HL-60/S4 treated with phorbol 12-myristate 13-acetate at 8.2 ng/mL for 4 days and 3 days (cell line): ENCODE measurements around the gene ERG.

ENCODE experiments used
- in situ Hi-C: fragments of 300-500 bp; cut with MboI; formaldehyde crosslinking; loops from 2 replicates; pipeline ENCODE4 v1.15.0; 2022; ENCODE audit warnings: low sequenced_read_pairs

Gene ERG, protein sequence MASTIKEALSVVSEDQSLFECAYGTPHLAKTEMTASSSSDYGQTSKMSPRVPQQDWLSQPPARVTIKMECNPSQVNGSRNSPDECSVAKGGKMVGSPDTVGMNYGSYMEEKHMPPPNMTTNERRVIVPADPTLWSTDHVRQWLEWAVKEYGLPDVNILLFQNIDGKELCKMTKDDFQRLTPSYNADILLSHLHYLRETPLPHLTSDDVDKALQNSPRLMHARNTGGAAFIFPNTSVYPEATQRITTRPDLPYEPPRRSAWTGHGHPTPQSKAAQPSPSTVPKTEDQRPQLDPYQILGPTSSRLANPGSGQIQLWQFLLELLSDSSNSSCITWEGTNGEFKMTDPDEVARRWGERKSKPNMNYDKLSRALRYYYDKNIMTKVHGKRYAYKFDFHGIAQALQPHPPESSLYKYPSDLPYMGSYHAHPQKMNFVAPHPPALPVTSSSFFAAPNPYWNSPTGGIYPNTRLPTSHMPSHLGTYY

GRCh38 chr21:38498057-38498833, at the start of gene ERG:
Gene ERG, minus strand, starts transcription at chr21:38498477. Its CDS starts 97 bp downstream, at chr21:38498380.
- in situ Hi-C loops: no loop called here

- in situ Hi-C loops: no loop called here
Observed at GRCh38 chr21:38544661-38545060, 46.4 kb upstream of the ERG start.

DNA sequence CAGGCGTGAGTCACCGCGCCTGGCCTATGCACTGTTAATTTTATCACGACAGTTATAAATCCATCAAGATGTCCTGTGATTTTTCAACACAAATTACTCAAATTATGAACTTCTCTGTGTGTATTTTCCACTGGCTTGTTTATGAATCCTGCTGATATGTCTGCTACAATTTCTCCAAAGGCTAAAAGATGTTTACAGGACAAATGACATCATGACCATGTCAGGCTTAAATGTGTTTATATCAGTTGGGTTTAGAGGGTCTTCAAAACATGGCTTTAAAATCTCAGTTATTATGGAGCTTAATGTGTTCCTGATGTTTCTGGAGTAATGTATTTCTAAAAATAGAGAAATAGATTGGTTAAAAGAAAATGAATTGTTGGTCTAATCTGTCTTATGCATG, 44.0 kb upstream of the ERG start:
- in situ Hi-C loops: no loop called here

- in situ Hi-C loops: no loop called here
Observed at GRCh38 chr21:38538353-38538752, 40.1 kb upstream of the ERG start.

DNA sequence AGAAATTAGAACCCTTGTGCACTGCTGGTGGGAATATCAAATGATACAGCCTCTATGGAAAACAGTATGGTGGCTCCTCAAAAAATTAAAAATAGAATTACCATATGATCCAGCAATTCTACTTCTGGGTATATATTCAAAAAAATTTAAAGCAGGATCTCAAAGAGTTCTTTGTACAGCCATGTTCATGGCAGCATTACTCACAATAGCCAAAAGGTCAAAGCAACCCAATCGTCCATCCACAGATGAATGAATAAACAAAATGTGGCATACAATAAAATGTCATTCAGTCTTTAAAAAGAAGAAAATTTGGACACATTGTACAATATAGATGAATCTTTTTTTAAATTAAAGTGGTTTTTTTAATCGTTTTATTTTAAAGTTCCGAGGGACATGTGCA, 36.3 kb upstream of the ERG start:
- in situ Hi-C loops: no loop called here

DNA sequence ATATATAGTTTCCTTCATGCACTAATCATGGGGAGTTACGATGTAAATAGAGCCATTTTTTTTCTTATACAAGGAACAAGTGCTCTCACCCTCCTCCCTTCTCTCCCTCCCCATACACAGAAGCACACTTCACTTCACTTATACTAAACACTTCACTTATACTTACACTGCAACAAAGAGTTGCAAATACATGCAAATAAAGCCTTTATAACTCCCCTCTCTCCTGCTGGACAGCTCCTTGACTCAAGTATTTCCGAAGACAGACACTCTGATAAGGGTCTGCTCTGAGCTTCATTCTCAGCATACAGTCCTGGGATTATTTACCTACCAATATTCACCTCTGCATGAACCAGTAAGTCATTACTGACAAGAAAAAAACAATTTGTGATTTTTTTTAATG, 35.6 kb upstream of the ERG start:
- in situ Hi-C loops: no loop called here

DNA sequence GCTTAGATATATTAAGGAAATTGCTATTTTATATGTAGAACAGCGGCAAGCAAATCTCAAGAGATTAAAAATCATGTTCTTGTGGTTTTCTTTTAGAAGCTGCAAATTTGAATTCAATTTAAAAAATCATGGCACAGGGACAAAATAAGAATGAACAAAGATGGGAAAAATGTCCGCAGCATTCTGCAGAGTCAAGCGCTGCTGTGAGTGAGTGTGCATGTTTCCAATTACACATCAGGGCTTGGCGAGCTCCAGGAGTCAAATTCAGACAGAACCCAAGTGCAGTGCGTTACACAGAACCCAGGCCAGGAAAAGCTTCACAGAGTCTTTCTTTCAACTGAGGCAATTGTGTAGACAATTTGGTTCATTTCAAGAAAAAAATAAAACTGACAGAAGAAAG, 33.3 kb upstream of the ERG start:
- in situ Hi-C loops: no loop called here

GRCh38 chr21:38531039-38531541, 32.8 kb upstream of the ERG start:
- in situ Hi-C loops: no loop called here

DNA sequence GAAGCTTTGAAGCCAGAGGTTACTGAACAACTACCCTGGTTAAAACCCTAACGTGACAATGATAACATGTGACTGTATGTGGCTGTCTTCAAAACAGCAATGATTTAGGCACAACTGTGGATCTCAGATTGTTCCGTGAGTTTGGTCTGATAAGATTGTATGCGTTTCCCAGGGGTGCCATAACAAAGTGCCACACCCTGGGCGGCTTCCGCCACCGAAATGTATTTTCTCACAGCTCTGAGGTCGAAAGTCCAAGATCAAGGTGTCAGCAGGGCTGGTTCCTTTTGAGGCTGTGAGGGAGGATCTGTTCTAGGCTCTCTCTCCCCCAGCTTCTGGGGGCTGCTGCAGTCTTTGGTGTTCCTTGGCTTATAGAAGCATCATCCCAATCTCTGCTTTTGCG, 29.5 kb upstream of the ERG start:
- in situ Hi-C loops: no loop called here

DNA sequence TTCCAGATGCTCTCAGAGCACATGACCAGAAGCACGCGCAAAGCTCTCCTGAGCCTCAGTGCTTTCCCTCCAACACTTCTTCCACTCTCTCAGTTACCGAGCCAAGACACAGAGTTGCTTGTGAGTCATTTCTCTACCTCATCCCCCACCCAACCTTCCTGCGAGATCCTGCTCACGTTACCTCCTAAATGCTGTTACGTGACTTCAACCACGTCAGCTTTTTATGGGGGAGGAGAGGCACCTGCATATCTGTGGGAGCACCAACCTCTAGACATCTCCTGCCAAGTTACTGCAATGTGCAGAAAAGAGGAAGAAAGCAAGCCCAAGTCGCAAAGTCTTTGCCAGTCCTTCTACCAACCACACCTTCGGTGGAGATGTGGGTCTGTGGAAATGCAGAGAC, 27.2 kb upstream of the ERG start:
- in situ Hi-C loops: no loop called here

DNA sequence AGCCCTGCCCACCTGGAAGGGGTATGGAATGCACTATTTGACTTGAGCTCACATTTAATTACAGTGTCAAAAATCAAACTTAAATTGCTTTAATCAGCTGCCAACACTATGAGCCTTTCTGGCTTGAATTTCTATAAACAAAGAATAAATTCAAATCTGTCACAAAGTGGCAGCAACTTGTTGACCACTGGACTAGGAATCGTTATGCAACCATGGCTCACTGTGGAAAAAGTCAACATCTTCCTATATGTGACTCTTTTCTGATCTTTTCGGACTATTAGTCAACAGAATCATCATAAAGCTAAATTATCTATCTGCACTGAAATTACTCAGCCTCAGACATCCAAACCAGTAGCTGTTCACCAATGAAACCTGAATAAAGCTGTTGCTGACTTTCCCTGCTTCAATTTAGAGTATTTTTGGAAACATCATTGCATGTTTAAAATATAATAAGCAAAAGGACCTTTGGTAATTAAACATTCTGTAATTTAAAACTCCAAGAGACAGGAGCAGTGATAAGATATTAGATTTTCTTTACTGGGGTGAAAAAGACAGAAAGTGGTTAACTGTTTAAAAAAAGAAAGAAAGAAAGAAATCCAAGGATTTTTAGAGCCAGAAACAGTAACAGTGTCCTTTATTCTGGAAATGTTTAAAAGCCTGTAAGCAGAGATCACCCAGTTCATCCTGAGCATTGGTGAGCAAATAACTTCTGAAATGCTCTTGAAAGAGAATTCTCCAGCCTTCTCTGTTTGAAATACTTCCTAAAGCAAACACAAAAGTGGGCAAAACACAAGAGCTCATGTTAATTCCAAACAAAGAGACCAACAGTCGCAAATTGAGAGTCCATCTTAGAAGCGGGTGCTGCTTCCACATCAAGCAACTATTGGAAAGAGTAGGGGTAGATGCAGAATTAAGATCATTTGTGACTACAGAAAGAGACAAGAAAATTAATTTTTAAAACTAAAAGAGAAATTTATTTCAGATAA, 26.2 kb upstream of the ERG start:
- in situ Hi-C loops: loop anchor here (25.0 kb wide), 2 partner anchors 188 to 613 kb away; no protein-coding TSS in a partner anchor

GRCh38 chr21:38520511-38520910, 22.2 kb upstream of the ERG start:
- in situ Hi-C loops: loop anchor here (25.0 kb wide), 2 partner anchors 192 to 617 kb away; no protein-coding TSS in a partner anchor

- in situ Hi-C loops: loop anchor here (25.0 kb wide), 2 partner anchors 201 to 626 kb away; no protein-coding TSS in a partner anchor
Observed at GRCh38 chr21:38511662-38512243, 13.5 kb upstream of the ERG start.

GRCh38 chr21:38511198-38511597, 12.9 kb upstream of the ERG start:
- in situ Hi-C loops: loop anchor here (25.0 kb wide), 2 partner anchors 201 to 626 kb away; no protein-coding TSS in a partner anchor

DNA sequence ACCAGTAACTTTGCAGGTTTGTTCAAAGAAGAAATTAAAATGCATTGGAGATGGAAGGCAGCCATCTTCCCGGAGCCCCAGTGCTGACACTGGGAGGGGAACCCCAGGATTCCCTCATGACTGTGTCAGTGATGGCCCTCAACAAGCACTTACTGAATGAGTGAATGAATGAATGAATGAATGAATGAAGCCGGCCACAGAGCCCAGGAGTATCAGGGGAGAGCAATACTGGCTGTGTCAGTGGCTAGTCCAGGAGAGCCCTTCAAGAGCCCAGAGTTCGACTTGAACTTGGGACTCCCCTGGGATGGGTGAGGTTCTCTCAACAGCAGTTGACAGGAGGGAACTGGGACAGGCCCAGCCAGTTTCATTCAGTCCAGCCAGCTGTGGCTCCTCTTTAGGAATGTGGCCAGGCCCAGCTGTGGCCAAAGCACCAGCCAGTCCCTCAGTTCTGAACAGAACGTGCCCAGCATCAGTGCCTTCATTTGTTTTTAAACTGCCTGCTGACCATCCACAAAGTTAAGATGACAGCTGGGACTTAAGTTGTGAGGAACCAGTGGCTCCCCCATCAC, 9.2 kb upstream of the ERG start:
- in situ Hi-C loops: loop anchor here (25.0 kb wide), 2 partner anchors 205 to 630 kb away; no protein-coding TSS in a partner anchor

- in situ Hi-C loops: loop anchor here (25.0 kb wide), 2 partner anchors 206 to 631 kb away; no protein-coding TSS in a partner anchor
Observed at GRCh38 chr21:38506661-38507281, 8.5 kb upstream of the ERG start.

- in situ Hi-C loops: loop anchor here (25.0 kb wide), 2 partner anchors 206 to 631 kb away; no protein-coding TSS in a partner anchor
Observed at GRCh38 chr21:38505654-38506523, 7.6 kb upstream of the ERG start.

- in situ Hi-C loops: loop anchor here (25.0 kb wide), 2 partner anchors 208 to 633 kb away; no protein-coding TSS in a partner anchor
Observed at GRCh38 chr21:38504066-38504465, 5.8 kb upstream of the ERG start.
